ENCODE measurements around the gene CDC42BPA. TPM values are rescaled to one million over a fixed set of nuclear protein-coding genes. Genes with fewer than 3 reads are reported as not detected.

Gene CDC42BPA
- total and polyA plus RNA-seq, 5 donors, result 12.9 to 38.0 (median 36.5) TPM

- Histone ChIP-seq H3K4me3 (ENCODE audit: low read length) (no peak overlapping the region), H3K9me3 (ENCODE audit: control insufficient read depth, low read length) (no peaks in the 10 kb centered on the region), H3K27me3 (ENCODE audit: control insufficient read depth, insufficient read depth) (no peaks in the 10 kb centered on the region), H3K4me1 (ENCODE audit: control insufficient read depth, insufficient read depth, low read length) (no peaks in the 10 kb centered on the region), H3K27ac (ENCODE audit: low read length) (no peak overlapping the region)
- intact Hi-C loops (cut with DNase I), result no loop called here
- ATAC-seq, result no peak
- no peak for DNase-seq
- WGBS, result 97% methylated on average over 4 of the region's 4 CpGs
Observed at GRCh38 chr1:227082999-227083746, 235.1 kb downstream of the CDC42BPA start.

- DNase-seq (no peak), ATAC-seq (no peak)
- H3K27me3 ChIP-seq (ENCODE audit: control insufficient read depth, insufficient read depth), result no peaks in the 10 kb centered on the region
- no peak overlapping the region for H3K4me3 ChIP-seq (ENCODE audit: low read length)
- H3K4me1 ChIP-seq (ENCODE audit: control insufficient read depth, insufficient read depth, low read length), result no peaks in the 10 kb centered on the region
- intact Hi-C loops (cut with DNase I), result no loop called here
- H3K9me3 ChIP-seq (ENCODE audit: control insufficient read depth, low read length), result no peaks in the 10 kb centered on the region
- no peak overlapping the region for H3K27ac ChIP-seq (ENCODE audit: low read length)
Observed at GRCh38 chr1:227077783-227078182, 240.5 kb downstream of the CDC42BPA start.

- no peak overlapping the region for H3K27ac ChIP-seq (ENCODE audit: low read length)
- no peaks in the 10 kb centered on the region for H3K4me1 ChIP-seq (ENCODE audit: control insufficient read depth, insufficient read depth, low read length)
- H3K4me3 ChIP-seq (ENCODE audit: low read length), result no peak overlapping the region
- no peak for DNase-seq
- ATAC-seq, result no peak
- 94% methylated on average over 4 of the region's 4 CpGs for WGBS
- no peaks in the 10 kb centered on the region for H3K27me3 ChIP-seq (ENCODE audit: control insufficient read depth, insufficient read depth)
- intact Hi-C loops (cut with DNase I), result no loop called here
- no peaks in the 10 kb centered on the region for H3K9me3 ChIP-seq (ENCODE audit: control insufficient read depth, low read length)
Observed at GRCh38 chr1:227073786-227074185, 244.5 kb downstream of the CDC42BPA start.

- WGBS, result 88% methylated on average over 2 of the region's 2 CpGs
- no peak for DNase-seq
- ATAC-seq, result no peak
Observed at GRCh38 chr1:227072991-227073390, 245.3 kb downstream of the CDC42BPA start.

GRCh38 chr1:227071895-227072587, 246.3 kb downstream of the CDC42BPA start:
- Histone ChIP-seq H3K4me1 (ENCODE audit: control insufficient read depth, insufficient read depth, low read length) (no peaks in the 10 kb centered on the region), H3K9me3 (ENCODE audit: control insufficient read depth, low read length) (no peaks in the 10 kb centered on the region), H3K4me3 (ENCODE audit: low read length) (no peak overlapping the region), H3K27me3 (ENCODE audit: control insufficient read depth, insufficient read depth) (no peaks in the 10 kb centered on the region), H3K27ac (ENCODE audit: low read length) (no peak overlapping the region)
- intact Hi-C loops (cut with DNase I), result no loop called here
- DNase-seq (no peak), ATAC-seq (no peak)
- 88% methylated on average over 4 of the region's 4 CpGs for WGBS

More at GRCh38 chr1:227072991-227073390, 245.3 kb downstream of the CDC42BPA start:
- Histone ChIP-seq H3K27me3 (ENCODE audit: control insufficient read depth, insufficient read depth) (no peaks in the 10 kb centered on the region), H3K27ac (ENCODE audit: low read length) (no peak overlapping the region), H3K4me1 (ENCODE audit: control insufficient read depth, insufficient read depth, low read length) (no peaks in the 10 kb centered on the region), H3K9me3 (ENCODE audit: control insufficient read depth, low read length) (no peaks in the 10 kb centered on the region), H3K4me3 (ENCODE audit: low read length) (no peak overlapping the region)
- intact Hi-C loops (cut with DNase I), result no loop called here

GRCh38 chr1:227070638-227071285, 247.5 kb downstream of the CDC42BPA start:
- 87% methylated on average over 4 of the region's 4 CpGs for WGBS
- ATAC-seq, result no peak

GRCh38 chr1:227069490-227069889, 248.8 kb downstream of the CDC42BPA start:
- no peaks in the 10 kb centered on the region for H3K27me3 ChIP-seq (ENCODE audit: control insufficient read depth, insufficient read depth)
- no peaks in the 10 kb centered on the region for H3K4me1 ChIP-seq (ENCODE audit: control insufficient read depth, insufficient read depth, low read length)
- DNase-seq (no peak), ATAC-seq (no peak)
- H3K9me3 ChIP-seq (ENCODE audit: control insufficient read depth, low read length), result no peaks in the 10 kb centered on the region
- no peak overlapping the region for H3K4me3 ChIP-seq (ENCODE audit: low read length)
- WGBS, result 96% methylated on average over 2 of the region's 2 CpGs
- intact Hi-C loops (cut with DNase I), result no loop called here
- H3K27ac ChIP-seq (ENCODE audit: low read length), result no peak overlapping the region

More at GRCh38 chr1:227070638-227071285, 247.5 kb downstream of the CDC42BPA start:
- H3K27me3 ChIP-seq (ENCODE audit: control insufficient read depth, insufficient read depth), result no peaks in the 10 kb centered on the region
- no peak for DNase-seq
- H3K27ac ChIP-seq (ENCODE audit: low read length), result no peak overlapping the region
- no peaks in the 10 kb centered on the region for H3K9me3 ChIP-seq (ENCODE audit: control insufficient read depth, low read length)
- intact Hi-C loops (cut with DNase I), result no loop called here
- H3K4me1 ChIP-seq (ENCODE audit: control insufficient read depth, insufficient read depth, low read length), result no peaks in the 10 kb centered on the region
- H3K4me3 ChIP-seq (ENCODE audit: low read length), result no peak overlapping the region

GRCh38 chr1:227068883-227069282, 249.4 kb downstream of the CDC42BPA start:
- H3K27ac ChIP-seq (ENCODE audit: low read length), result no peak overlapping the region
- DNase-seq, result no peak
- intact Hi-C loops (cut with DNase I), result no loop called here
- H3K27me3 ChIP-seq (ENCODE audit: control insufficient read depth, insufficient read depth), result no peaks in the 10 kb centered on the region
- WGBS, result 73% methylated on average over 2 of the region's 2 CpGs
- no peak overlapping the region for H3K4me3 ChIP-seq (ENCODE audit: low read length)
- no peak for ATAC-seq
- H3K4me1 ChIP-seq (ENCODE audit: control insufficient read depth, insufficient read depth, low read length), result no peaks in the 10 kb centered on the region
- H3K9me3 ChIP-seq (ENCODE audit: control insufficient read depth, low read length), result no peaks in the 10 kb centered on the region

GRCh38 chr1:227066999-227067398, 251.3 kb downstream of the CDC42BPA start:
- intact Hi-C loops (cut with DNase I), result no loop called here
- no peak overlapping the region for H3K27ac ChIP-seq (ENCODE audit: low read length)
- H3K4me1 ChIP-seq (ENCODE audit: control insufficient read depth, insufficient read depth, low read length), result no peaks in the 10 kb centered on the region
- WGBS, result 92% methylated on average over 1 of the region's 1 CpG
- no peaks in the 10 kb centered on the region for H3K9me3 ChIP-seq (ENCODE audit: control insufficient read depth, low read length)
- no peaks in the 10 kb centered on the region for H3K27me3 ChIP-seq (ENCODE audit: control insufficient read depth, insufficient read depth)
- DNase-seq (no peak), ATAC-seq (no peak)
- no peak overlapping the region for H3K4me3 ChIP-seq (ENCODE audit: low read length)

GRCh38 chr1:227065311-227065710, 253.0 kb downstream of the CDC42BPA start:
- WGBS, result 86% methylated on average over 2 of the region's 2 CpGs
- ATAC-seq (no peak), DNase-seq (no peak)
- H3K4me3 ChIP-seq (ENCODE audit: low read length), result no peak overlapping the region
- no peaks in the 10 kb centered on the region for H3K9me3 ChIP-seq (ENCODE audit: control insufficient read depth, low read length)
- no peaks in the 10 kb centered on the region for H3K27me3 ChIP-seq (ENCODE audit: control insufficient read depth, insufficient read depth)
- no peak overlapping the region for H3K27ac ChIP-seq (ENCODE audit: low read length)
- H3K4me1 ChIP-seq (ENCODE audit: control insufficient read depth, insufficient read depth, low read length), result no peaks in the 10 kb centered on the region
- intact Hi-C loops (cut with DNase I), result no loop called here

GRCh38 chr1:227062306-227062705, 256.0 kb downstream of the CDC42BPA start:
- H3K4me3 ChIP-seq (ENCODE audit: low read length), result no peak overlapping the region
- H3K27ac ChIP-seq (ENCODE audit: low read length), result no peak overlapping the region
- no peaks in the 10 kb centered on the region for H3K9me3 ChIP-seq (ENCODE audit: control insufficient read depth, low read length)
- DNase-seq, result no peak
- H3K27me3 ChIP-seq (ENCODE audit: control insufficient read depth, insufficient read depth), result no peaks in the 10 kb centered on the region
- no peak for ATAC-seq
- intact Hi-C loops (cut with DNase I), result no loop called here
- 78% methylated on average over 2 of the region's 2 CpGs for WGBS
- H3K4me1 ChIP-seq (ENCODE audit: control insufficient read depth, insufficient read depth, low read length), result no peaks in the 10 kb centered on the region
